Natural killer cell (primary cell): ENCODE results near the gene PGF. TPM values are rescaled to one million over a fixed set of nuclear protein-coding genes. Genes with fewer than 3 reads are reported as not detected.

Source experiments
- ATAC-seq, 3 donors: fragments of 150-1000 bp in 2 of 3; fragments of 200-7000 bp in 1 of 3; cut with Tn5 transposase; 1 replicate in 1 of 3; 2 replicates in 2 of 3; pipeline ENCODE4 v1.10.0; 2021; ENCODE audit warnings: mild to moderate bottlenecking in 2 of 3, moderate library complexity in 2 of 3
- DNase-seq, 2 donors: peaks; one replicate each; pipeline versions ENCODE4 v3.0.0 to v3.0.0-alpha.2; 2013 to 2021; ENCODE audit warnings: mixed read lengths in 1 of 2
- H3K27ac ChIP-seq: one replicate; pipeline ENCODE4 v1.5.1; 2013; ENCODE audit warnings: mild to moderate bottlenecking, low read length
- H3K27me3 ChIP-seq: one replicate; pipeline ENCODE4 v1.6.1; 2013; ENCODE audit warnings: low read length; ENCODE audit not compliant: control insufficient read depth, insufficient read depth
- H3K36me3 ChIP-seq: one replicate; pipeline ENCODE4 v1.6.1; 2013; ENCODE audit warnings: low read length; ENCODE audit not compliant: control insufficient read depth, insufficient read depth
- H3K4me1 ChIP-seq: one replicate; pipeline ENCODE4 v1.6.1; 2013; ENCODE audit warnings: low read length; ENCODE audit not compliant: control insufficient read depth, insufficient read depth
- H3K4me3 ChIP-seq: one replicate; pipeline ENCODE4 v1.5.1; 2013; ENCODE audit warnings: low read length
- H3K9me3 ChIP-seq: one replicate; pipeline ENCODE4 v1.6.1; 2013; ENCODE audit warnings: low read length; ENCODE audit not compliant: control insufficient read depth, insufficient read depth
- H3K27ac Mint-ChIP-seq, 2 donors: one replicate each; pipeline ENCODE4 v1.8.0; 2022; ENCODE audit warnings: mild to moderate bottlenecking in 2 of 2, mixed read lengths in 2 of 2, moderate library complexity in 1 of 2
- H3K27me3 Mint-ChIP-seq, 2 donors: one replicate each; pipeline ENCODE4 v1.8.0; 2022; ENCODE audit warnings: low read depth in 2 of 2, mixed read lengths in 2 of 2
- H3K36me3 Mint-ChIP-seq: one replicate; pipeline ENCODE4 v1.8.0; 2022; ENCODE audit warnings: mixed read lengths
- H3K4me1 Mint-ChIP-seq, 2 donors: one replicate each; pipeline ENCODE4 v1.8.0; 2022; ENCODE audit warnings: mixed read lengths in 2 of 2
- H3K4me3 Mint-ChIP-seq: one replicate; pipeline ENCODE4 v1.8.0; 2022; ENCODE audit warnings: mild to moderate bottlenecking, moderate library complexity, mixed read lengths
- H3K9me3 Mint-ChIP-seq, 2 donors: one replicate each; pipeline ENCODE4 v1.8.0; 2022; ENCODE audit warnings: mixed read lengths in 2 of 2
- WGBS: methylation state at CpG from one replicate; pipeline ENCODE4 v1.1.7; 2013; ENCODE audit warnings: missing lambda C conversion rate; ENCODE audit not compliant: insufficient coverage; 5-methylcytosine and 5-hydroxymethylcytosine counted together
- intact Hi-C: fragments of 100-400 bp; cut with micrococcal nuclease; formaldehyde crosslinking; loops from one replicate; pipeline ENCODE4 v1.14.2; 2022
- total RNA-seq, 4 donors: library from RNA; stranded (reverse); fragments of 120-200 nt in 1 of 4; gene quantifications; one replicate each; pipeline versions ENCODE4 v1.2.3 to v1.2.4, GENCODE V29; 2013 to 2022
- TF ChIP-seq, protein P1 (sequence below): fragments of 200-600 bp; IDR thresholded peaks from one replicate; pipeline ENCODE4 v1.8.0; 2022; ENCODE audit warnings: antibody characterized with exemption

The PGF gene
- total RNA-seq, 3 donors from 2014 or later (not counting 1 experiment from before 2014, with no cell fraction given) = 0.33 to 0.34 TPM; not detected in 1

DNA sequence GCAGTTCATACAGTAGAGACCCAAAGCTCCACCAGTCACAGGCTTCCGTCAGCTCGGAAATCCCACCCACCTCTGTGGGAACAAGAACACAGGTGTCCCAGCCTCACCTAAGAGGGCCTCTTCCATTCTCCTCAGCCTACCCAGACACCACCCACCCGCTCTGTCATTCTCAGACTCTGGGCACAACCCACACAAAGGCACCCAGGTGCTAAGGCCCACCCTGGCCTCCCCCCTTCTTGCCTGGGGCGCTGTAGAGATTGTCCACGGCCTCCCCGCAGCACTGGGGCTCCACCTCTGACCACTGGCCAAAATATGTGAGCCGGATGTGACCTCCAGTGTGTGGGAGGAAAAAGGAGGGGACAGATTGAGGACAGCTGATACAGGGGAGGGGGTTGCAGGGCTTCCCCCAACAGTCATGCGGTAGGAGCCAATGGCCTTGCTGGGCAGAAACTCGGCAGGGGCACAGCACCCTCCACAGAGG lies 46.5 kb downstream of the PGF start:
- H3K36me3 ChIP-seq = peaks cover 7% of the 10 kb centered on the region
- H3K27me3 Mint-ChIP-seq = no peaks in the 10 kb centered on the region
- H3K4me1 ChIP-seq = peaks cover 24% of the 10 kb centered on the region
- no peak overlapping the region for H3K4me3 Mint-ChIP-seq
- no peaks in the 10 kb centered on the region for H3K9me3 Mint-ChIP-seq
- no peak overlapping the region for H3K4me3 ChIP-seq
- H3K27me3 ChIP-seq = no peaks in the 10 kb centered on the region
- no peaks in the 10 kb centered on the region for H3K9me3 ChIP-seq
- H3K36me3 Mint-ChIP-seq = peaks cover 10% of the 10 kb centered on the region
- H3K27ac Mint-ChIP-seq = peak overlapping the region in 1 of 2 donors; percentile 44
- H3K27ac ChIP-seq = no peak overlapping the region
- DNase-seq (no peak), ATAC-seq (no peak)
- peaks cover 0 to 6% of the 10 kb centered on the region in 2 donors for H3K4me1 Mint-ChIP-seq
- 73% methylated on average over 9 of the region's 9 CpGs for WGBS
- TF ChIP-seq, protein P1, sequence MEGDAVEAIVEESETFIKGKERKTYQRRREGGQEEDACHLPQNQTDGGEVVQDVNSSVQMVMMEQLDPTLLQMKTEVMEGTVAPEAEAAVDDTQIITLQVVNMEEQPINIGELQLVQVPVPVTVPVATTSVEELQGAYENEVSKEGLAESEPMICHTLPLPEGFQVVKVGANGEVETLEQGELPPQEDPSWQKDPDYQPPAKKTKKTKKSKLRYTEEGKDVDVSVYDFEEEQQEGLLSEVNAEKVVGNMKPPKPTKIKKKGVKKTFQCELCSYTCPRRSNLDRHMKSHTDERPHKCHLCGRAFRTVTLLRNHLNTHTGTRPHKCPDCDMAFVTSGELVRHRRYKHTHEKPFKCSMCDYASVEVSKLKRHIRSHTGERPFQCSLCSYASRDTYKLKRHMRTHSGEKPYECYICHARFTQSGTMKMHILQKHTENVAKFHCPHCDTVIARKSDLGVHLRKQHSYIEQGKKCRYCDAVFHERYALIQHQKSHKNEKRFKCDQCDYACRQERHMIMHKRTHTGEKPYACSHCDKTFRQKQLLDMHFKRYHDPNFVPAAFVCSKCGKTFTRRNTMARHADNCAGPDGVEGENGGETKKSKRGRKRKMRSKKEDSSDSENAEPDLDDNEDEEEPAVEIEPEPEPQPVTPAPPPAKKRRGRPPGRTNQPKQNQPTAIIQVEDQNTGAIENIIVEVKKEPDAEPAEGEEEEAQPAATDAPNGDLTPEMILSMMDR = no peak
- intact Hi-C loops = no loop called here

DNA sequence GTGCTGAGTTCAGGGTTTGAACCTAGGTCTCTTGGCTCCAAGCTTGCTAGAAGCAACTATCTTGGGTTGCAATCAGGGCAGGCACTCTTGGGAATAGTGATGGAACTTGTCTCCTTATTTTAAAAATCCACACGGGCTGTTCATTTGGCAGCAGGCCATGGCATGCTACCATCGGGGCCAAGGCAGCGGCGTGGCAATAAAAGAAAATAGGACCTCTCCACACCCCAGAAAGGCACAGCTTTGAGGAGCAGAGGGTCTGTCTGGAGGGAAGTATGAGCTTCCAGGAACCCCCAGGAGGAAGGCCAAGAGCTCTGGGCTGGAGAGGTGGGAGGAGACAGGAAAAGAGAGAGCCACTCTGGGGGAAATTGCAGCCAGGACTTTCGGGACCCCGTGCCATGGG lies 47.7 kb downstream of the PGF start:
- Mint-ChIP-seq H3K4me3 (no peak overlapping the region), H3K9me3 (no peaks in the 10 kb centered on the region), H3K27me3 (no peaks in the 10 kb centered on the region), H3K4me1 (peaks cover 0 to 6% of the 10 kb centered on the region in 2 donors), H3K27ac (peak overlapping the region in 1 of 2 donors; percentile 51), H3K36me3 (peaks cover 16% of the 10 kb centered on the region)
- DNase-seq (no peak), ATAC-seq (no peak)
- no peak overlapping the region for H3K4me3 ChIP-seq
- intact Hi-C loops = no loop called here
- 87% methylated on average over 6 of the region's 6 CpGs for WGBS
- H3K36me3 ChIP-seq = peaks cover 16% of the 10 kb centered on the region
- peaks cover 24% of the 10 kb centered on the region for H3K4me1 ChIP-seq
- H3K9me3 ChIP-seq = no peaks in the 10 kb centered on the region
- no peaks in the 10 kb centered on the region for H3K27me3 ChIP-seq
- no peak overlapping the region for H3K27ac ChIP-seq
- TF ChIP-seq, protein P1 = no peak

DNA sequence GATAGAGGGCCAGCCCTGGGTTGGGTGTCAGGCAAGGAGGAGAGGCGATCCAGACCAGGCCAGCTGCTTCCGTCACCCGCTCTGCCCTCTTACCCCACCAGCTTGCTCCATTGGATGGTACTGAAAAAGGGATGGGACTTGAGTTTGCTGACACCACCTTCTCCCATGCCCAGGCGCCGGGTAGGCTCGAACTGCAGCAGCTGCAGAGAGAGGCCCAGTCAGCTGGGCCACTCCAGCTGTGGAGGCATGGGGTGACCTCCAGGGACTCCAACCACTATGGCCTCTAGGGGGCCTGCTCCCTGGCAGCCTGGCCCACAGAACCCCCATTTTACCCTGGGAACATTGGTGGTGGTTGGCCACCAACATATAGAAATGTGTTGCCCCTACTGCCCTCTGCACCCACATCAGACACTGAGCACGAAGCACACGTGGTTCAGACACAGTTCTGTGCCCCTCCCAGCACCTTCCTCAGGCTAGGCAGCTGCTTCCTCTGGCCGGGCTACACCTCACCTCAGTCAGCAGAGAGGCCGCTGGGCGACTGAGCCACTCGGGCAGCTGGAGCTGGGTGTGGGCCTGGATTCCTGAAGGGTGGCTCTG lies 48.4 kb downstream of the PGF start:
- Histone ChIP-seq H3K4me1 (peaks cover 24% of the 10 kb centered on the region), H3K27ac (no peak overlapping the region), H3K27me3 (no peaks in the 10 kb centered on the region), H3K4me3 (no peak overlapping the region), H3K9me3 (no peaks in the 10 kb centered on the region), H3K36me3 (peaks cover 23% of the 10 kb centered on the region)
- ATAC-seq (peak in 2 of 3 donors; percentile 31 to 41), DNase-seq (peak in 1 of 2 donors; percentile 24)
- Mint-ChIP-seq H3K4me1 (peaks cover 0 to 6% of the 10 kb centered on the region in 2 donors), H3K4me3 (no peak overlapping the region), H3K27me3 (no peaks in the 10 kb centered on the region), H3K27ac (peak overlapping the region; percentile 43 to 51), H3K9me3 (no peaks in the 10 kb centered on the region), H3K36me3 (peaks cover 20% of the 10 kb centered on the region)
- WGBS = 42% methylated on average over 11 of the region's 12 CpGs
- intact Hi-C loops = no loop called here
- TF ChIP-seq, protein P1 = no peak
